Measurements from ENCODE around the gene SLC19A1.

GRCh38 chr21:45454926-45455673, 87.1 kb downstream of the SLC19A1 start:
- no peak for TF ChIP-seq REST (IDR thresholded peaks at IDR 0.05; ENCODE audit: low read depth, low read length)
- TF ChIP-seq EP300 (IDR thresholded peaks at IDR 0.05; ENCODE audit: borderline replicate concordance in 1 of 2, low read depth in 1 of 2, low read length in 1 of 2), result no peak
- TF ChIP-seq, protein P1, sequence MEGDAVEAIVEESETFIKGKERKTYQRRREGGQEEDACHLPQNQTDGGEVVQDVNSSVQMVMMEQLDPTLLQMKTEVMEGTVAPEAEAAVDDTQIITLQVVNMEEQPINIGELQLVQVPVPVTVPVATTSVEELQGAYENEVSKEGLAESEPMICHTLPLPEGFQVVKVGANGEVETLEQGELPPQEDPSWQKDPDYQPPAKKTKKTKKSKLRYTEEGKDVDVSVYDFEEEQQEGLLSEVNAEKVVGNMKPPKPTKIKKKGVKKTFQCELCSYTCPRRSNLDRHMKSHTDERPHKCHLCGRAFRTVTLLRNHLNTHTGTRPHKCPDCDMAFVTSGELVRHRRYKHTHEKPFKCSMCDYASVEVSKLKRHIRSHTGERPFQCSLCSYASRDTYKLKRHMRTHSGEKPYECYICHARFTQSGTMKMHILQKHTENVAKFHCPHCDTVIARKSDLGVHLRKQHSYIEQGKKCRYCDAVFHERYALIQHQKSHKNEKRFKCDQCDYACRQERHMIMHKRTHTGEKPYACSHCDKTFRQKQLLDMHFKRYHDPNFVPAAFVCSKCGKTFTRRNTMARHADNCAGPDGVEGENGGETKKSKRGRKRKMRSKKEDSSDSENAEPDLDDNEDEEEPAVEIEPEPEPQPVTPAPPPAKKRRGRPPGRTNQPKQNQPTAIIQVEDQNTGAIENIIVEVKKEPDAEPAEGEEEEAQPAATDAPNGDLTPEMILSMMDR (IDR thresholded peaks at IDR 0.05), result no peak
- TF ChIP-seq RCOR1 (IDR thresholded peaks at IDR 0.05; ENCODE audit: low read length), result no peak
- TF ChIP-seq RAD21 (IDR thresholded peaks at IDR 0.05; ENCODE audit: low read length), result no peak

Measured in SK-N-SH (cell line).